NCI-H510A (cell line): ENCODE data around the gene BRMS1L.

Experiments
- DNase-seq: peaks from one replicate; lab custom pipeline; 2025; lab: John Stamatoyannopoulos, UW

BRMS1L gene

GRCh38 chr14:35865611-35866324 lies 39.6 kb downstream of the BRMS1L start:
- no peak for DNase-seq

GRCh38 chr14:35866595-35867279 lies 40.6 kb downstream of the BRMS1L start:
- DNase-seq: no peak

GRCh38 chr14:35867280-35867629 lies 41.1 kb downstream of the BRMS1L start:
- DNase-seq: no peak

GRCh38 chr14:35875296-35875695 lies 49.2 kb downstream of the BRMS1L start:
- no peak for DNase-seq

GRCh38 chr14:35877276-35877675 lies 51.1 kb downstream of the BRMS1L start:
- DNase-seq: no peak

GRCh38 chr14:35878272-35879150 lies 52.4 kb downstream of the BRMS1L start:
- DNase-seq: no peak

- DNase-seq: no peak
These were observed 53.1 kb downstream of the BRMS1L start for GRCh38 chr14:35879151-35879648.

- DNase-seq: no peak
These were observed 53.6 kb downstream of the BRMS1L start for GRCh38 chr14:35879654-35880249.

GRCh38 chr14:35881280-35881679 lies 55.1 kb downstream of the BRMS1L start:
- no peak for DNase-seq

- DNase-seq: peak; percentile 31
These were observed 57.6 kb downstream of the BRMS1L start for GRCh38 chr14:35883677-35884293.

- no peak for DNase-seq
These were observed 64.2 kb downstream of the BRMS1L start for GRCh38 chr14:35890308-35890707.

- no peak for DNase-seq
These were observed 69.1 kb downstream of the BRMS1L start for GRCh38 chr14:35895256-35895655.

GRCh38 chr14:35897616-35898111 lies 71.5 kb downstream of the BRMS1L start:
- no peak for DNase-seq

- DNase-seq: no peak
These were observed 72.2 kb downstream of the BRMS1L start for GRCh38 chr14:35898217-35898775.

- no peak for DNase-seq
These were observed 74.6 kb downstream of the BRMS1L start for GRCh38 chr14:35900741-35901140.

GRCh38 chr14:35909665-35910064 lies 83.5 kb downstream of the BRMS1L start:
- DNase-seq: no peak

GRCh38 chr14:35910191-35910590 lies 84.1 kb downstream of the BRMS1L start:
- no peak for DNase-seq

- no peak for DNase-seq
These were observed 85.0 kb downstream of the BRMS1L start for GRCh38 chr14:35911097-35911496.

GRCh38 chr14:35915185-35915584 lies 89.0 kb downstream of the BRMS1L start:
- no peak for DNase-seq

GRCh38 chr14:35915775-35916174 lies 89.6 kb downstream of the BRMS1L start:
- DNase-seq: no peak
